SK-N-SH treated with all-trans-retinoic acid at 6 μM for 48 hours (cell line): ENCODE measurements around the gene BRME1.

ENCODE experiments used
- ATAC-seq: fragments of 200-7000 bp; cut with Tn5 transposase; 3 replicates; pipeline ENCODE4 v1.9.1; 2020; ENCODE audit warnings: mild to moderate bottlenecking, moderate library complexity
- ARNTL ChIP-seq: fragments of 450-650 bp; formaldehyde crosslinking; IDR thresholded peaks from 2 replicates; pipeline ENCODE4 v1.5.0; 2020; ENCODE audit warnings: low read depth, mild to moderate bottlenecking, moderate library complexity, borderline replicate concordance
- BACH2 ChIP-seq: fragments of 250-450 bp; sonication (Bioruptor Pico); IDR thresholded peaks from 2 replicates; pipeline ENCODE4 v1.9.0; 2021; ENCODE audit warnings: mild to moderate bottlenecking, borderline replicate concordance
- CREB5 ChIP-seq: fragments of 250-450 bp; sonication (Bioruptor Pico); IDR thresholded peaks from 2 replicates; pipeline ENCODE4 v1.5.1; 2020; ENCODE audit warnings: low read depth, mild to moderate bottlenecking, moderate library complexity
- CSDC2 ChIP-seq: fragments of 250-450 bp; sonication (Bioruptor Pico); IDR thresholded peaks from 2 replicates; pipeline ENCODE4 v1.5.0; 2020; ENCODE audit warnings: mild to moderate bottlenecking, moderate library complexity
- CSRNP3 ChIP-seq: fragments of 250-450 bp; sonication (Bioruptor Pico); IDR thresholded peaks from 2 replicates; pipeline ENCODE4 v1.5.1; 2021; ENCODE audit warnings: mild to moderate bottlenecking, moderate library complexity
- GLIS3 ChIP-seq: fragments of 250-450 bp; sonication (Bioruptor Pico); IDR thresholded peaks from 2 replicates; pipeline ENCODE4 v1.5.0; 2020; ENCODE audit warnings: mild to moderate bottlenecking, moderate library complexity
- ISL1 ChIP-seq: fragments of 250-450 bp; sonication (Bioruptor Pico); IDR thresholded peaks from 2 replicates; pipeline ENCODE4 v2.1.2; 2022; ENCODE audit warnings: mild to moderate bottlenecking, moderate library complexity
- OSR1 ChIP-seq: fragments of 250-450 bp; sonication (Bioruptor Pico); IDR thresholded peaks from 2 replicates; pipeline ENCODE4 v1.8.0; 2022; ENCODE audit warnings: moderate library complexity, mild to moderate bottlenecking, inconsistent platforms
- POU6F1 ChIP-seq: fragments of 250-450 bp; sonication (Bioruptor Pico); IDR thresholded peaks from 2 replicates; pipeline ENCODE4 v1.8.0; 2021; ENCODE audit warnings: low read depth, mild to moderate bottlenecking, moderate library complexity, borderline replicate concordance
- PPARA ChIP-seq: fragments of 250-450 bp; sonication (Bioruptor Pico); IDR thresholded peaks from 2 replicates; pipeline ENCODE4 v1.5.0; 2020; ENCODE audit warnings: mild to moderate bottlenecking, borderline replicate concordance
- RARB ChIP-seq: fragments of 250-450 bp; sonication (Bioruptor Pico); IDR thresholded peaks from 2 replicates; pipeline ENCODE4 v1.8.0; 2021; ENCODE audit warnings: mild to moderate bottlenecking, moderate library complexity
- SNAI2 ChIP-seq: fragments of 250-450 bp; sonication (Bioruptor Pico); IDR thresholded peaks from 2 replicates; pipeline ENCODE4 v1.5.0; 2020; ENCODE audit warnings: mild to moderate bottlenecking, moderate library complexity
- TCF4 ChIP-seq: fragments of 250-450 bp; sonication (Bioruptor Pico); IDR thresholded peaks from 2 replicates; pipeline ENCODE4 v1.8.0; 2021; ENCODE audit warnings: mild to moderate bottlenecking, moderate library complexity, borderline replicate concordance
- TOX ChIP-seq: fragments of 250-450 bp; sonication (Bioruptor Pico); IDR thresholded peaks from 2 replicates; pipeline ENCODE4 v1.8.0; 2021; ENCODE audit warnings: mild to moderate bottlenecking, moderate library complexity, borderline replicate concordance
- TSHZ2 ChIP-seq: fragments of 250-450 bp; sonication (Bioruptor Pico); IDR thresholded peaks from 2 replicates; pipeline ENCODE4 v1.5.0; 2020; ENCODE audit warnings: mild to moderate bottlenecking, moderate library complexity
- ZC3H10 ChIP-seq: fragments of 250-450 bp; sonication (Bioruptor Pico); IDR thresholded peaks from 2 replicates; pipeline ENCODE4 v1.5.1; 2021; ENCODE audit warnings: mild to moderate bottlenecking, moderate library complexity
- ZFP3 ChIP-seq: fragments of 250-450 bp; sonication (Bioruptor Pico); IDR thresholded peaks from 2 replicates; pipeline ENCODE4 v1.5.0; 2020; ENCODE audit warnings: mild to moderate bottlenecking, moderate library complexity
- ZFP30 ChIP-seq: fragments of 450-650 bp; formaldehyde crosslinking; IDR thresholded peaks from 2 replicates; pipeline ENCODE4 v1.5.0; 2022; ENCODE audit warnings: mild to moderate bottlenecking, moderate library complexity
- ZNF565 ChIP-seq: fragments of 450-650 bp; formaldehyde crosslinking; conservative IDR thresholded peaks from 2 replicates; pipeline ENCODE4 v1.5.0; 2020; ENCODE audit warnings: low read depth, mild to moderate bottlenecking, moderate library complexity
- ZNF8 ChIP-seq: fragments of 450-650 bp; formaldehyde crosslinking; IDR thresholded peaks from 2 replicates; pipeline ENCODE4 v1.5.0; 2020; ENCODE audit warnings: mild to moderate bottlenecking, moderate library complexity

The BRME1 gene

GRCh38 chr19:13872339-13872694 is 33.6 kb downstream of the BRME1 start (continued):
- TF ChIP-seq CREB5: no peak
- TF ChIP-seq ZC3H10 (CRISPR knock-in tag): no peak
- TF ChIP-seq CSRNP3 (CRISPR knock-in tag): no peak
- TF ChIP-seq GLIS3 (CRISPR knock-in tag): no peak
- TF ChIP-seq CSDC2 (CRISPR knock-in tag): no peak

GRCh38 chr19:13870873-13871272 is 35.0 kb downstream of the BRME1 start:
- TF ChIP-seq OSR1: no peak
- no peak for TF ChIP-seq TOX (CRISPR knock-in tag)
- no peak for TF ChIP-seq SNAI2 (CRISPR knock-in tag)
- TF ChIP-seq PPARA (CRISPR knock-in tag): no peak
- TF ChIP-seq ISL1: no peak
- TF ChIP-seq BACH2: no peak
- no peak for TF ChIP-seq ZFP30 (CRISPR knock-in tag)
- ATAC-seq: no peak

- TF ChIP-seq ZFP3 (CRISPR knock-in tag) (no peak), BACH2 (no peak), ZFP30 (CRISPR knock-in tag) (no peak), ISL1 (no peak), ZNF8 (CRISPR knock-in tag) (no peak), PPARA (CRISPR knock-in tag) (no peak), ZC3H10 (CRISPR knock-in tag) (no peak), ARNTL (CRISPR knock-in tag) (no peak), ZNF565 (CRISPR knock-in tag) (no peak), GLIS3 (CRISPR knock-in tag) (no peak), OSR1 (no peak), RARB (CRISPR knock-in tag) (no peak), SNAI2 (CRISPR knock-in tag) (no peak), TOX (CRISPR knock-in tag) (no peak), CREB5 (no peak), CSRNP3 (CRISPR knock-in tag) (no peak), CSDC2 (CRISPR knock-in tag) (no peak), POU6F1 (CRISPR knock-in tag) (no peak), TSHZ2 (CRISPR knock-in tag) (no peak), TCF4 (CRISPR knock-in tag) (no peak)
- ATAC-seq: no peak
Observed at GRCh38 chr19:13869281-13869680, 36.6 kb downstream of the BRME1 start.
